CD4-positive, alpha-beta T cell treated with Interleukin-15 for 1 hour (primary cell): Measurements from ENCODE around the gene CCL4.

ENCODE experiments used
- DNase-seq: peaks from one replicate; pipeline ENCODE4 v3.0.0-alpha.2; 2020

CCL4 gene

GRCh38 chr17:36148559-36149295 is 45.1 kb downstream of the CCL4 start:
- peak; percentile 72 for DNase-seq

DNA sequence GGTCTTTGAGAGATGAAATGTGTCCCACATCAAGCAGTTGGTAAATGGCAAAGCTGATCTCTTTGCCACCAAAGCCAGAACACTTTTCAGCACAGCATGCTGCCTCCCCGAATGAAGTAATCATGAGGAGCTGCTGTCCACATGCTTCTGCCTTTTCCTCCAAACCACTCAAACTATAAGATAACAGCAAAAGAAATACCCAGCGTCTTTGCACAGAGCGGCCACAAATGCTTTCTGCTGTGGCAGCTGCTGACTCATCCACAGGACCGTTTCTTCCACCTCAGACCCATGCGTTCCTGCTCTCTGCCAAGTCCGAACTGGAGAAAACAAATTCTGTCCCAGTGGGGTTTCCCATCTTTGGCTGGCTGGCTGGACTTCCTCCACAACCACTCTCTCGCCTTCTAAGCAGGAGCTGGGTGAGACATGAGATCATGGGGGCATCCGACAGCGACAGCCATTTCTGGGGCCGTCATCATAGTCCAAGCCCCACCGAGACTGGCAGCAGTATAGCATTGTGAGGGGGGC is 45.7 kb downstream of the CCL4 start:
- no peak for DNase-seq

DNA sequence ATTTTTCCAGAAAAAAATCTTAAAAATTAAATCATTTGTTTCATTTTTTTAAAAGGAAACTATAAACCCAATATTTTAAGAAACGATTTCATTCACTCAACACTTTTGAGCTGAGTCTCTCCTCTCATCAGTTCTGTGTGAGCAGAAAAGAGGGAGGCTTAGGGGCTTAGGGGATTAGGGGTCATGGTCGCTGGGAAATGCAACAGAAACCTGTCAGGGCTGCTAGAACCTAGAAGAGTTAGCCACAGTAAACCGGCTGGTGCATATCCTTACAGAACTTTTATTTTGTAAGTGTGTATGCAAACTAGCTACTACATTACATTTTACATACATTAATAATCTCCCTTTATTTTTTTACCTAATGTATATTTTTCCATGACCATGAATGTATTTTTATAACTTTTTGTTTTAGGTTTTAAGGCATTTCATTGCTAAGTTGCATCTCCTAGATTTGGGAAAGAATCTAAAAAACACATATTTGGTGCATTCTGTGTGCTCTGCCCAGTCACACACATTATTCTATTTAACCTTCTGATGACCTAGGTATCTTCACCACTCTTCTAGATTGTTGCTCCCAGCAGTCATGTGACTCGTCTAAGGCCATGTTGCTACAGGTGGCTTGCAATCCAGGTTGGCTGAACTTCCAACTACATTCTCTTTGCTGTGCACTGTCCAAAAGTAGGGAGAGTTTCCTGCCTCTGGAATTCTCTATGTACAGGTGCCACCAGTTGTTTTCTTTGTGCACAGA is 48.4 kb downstream of the CCL4 start:
- no peak for DNase-seq

DNA sequence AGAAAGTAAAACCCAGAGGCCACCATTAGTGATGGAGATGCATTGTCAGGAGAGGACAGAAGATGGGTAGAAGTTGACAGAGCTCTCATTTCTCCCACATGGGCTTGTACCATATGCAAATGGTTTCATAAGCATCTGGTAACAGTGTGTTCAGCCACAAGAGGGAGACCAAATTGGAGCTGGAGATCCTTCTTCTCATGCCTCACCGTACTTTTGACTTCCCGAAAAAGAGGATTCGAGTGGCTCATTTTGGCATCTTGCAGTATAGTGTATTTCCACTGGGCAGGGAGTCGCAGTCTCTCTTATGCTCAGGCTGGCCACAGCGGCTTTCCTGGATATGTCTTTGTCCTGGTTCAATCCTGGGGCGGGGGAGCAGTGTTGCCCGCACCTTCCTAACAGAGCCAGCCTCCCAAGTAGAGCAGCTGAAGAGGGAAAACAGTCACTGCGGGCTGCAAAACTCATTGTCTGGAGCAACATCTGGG is 49.1 kb downstream of the CCL4 start:
- DNase-seq: no peak

DNA sequence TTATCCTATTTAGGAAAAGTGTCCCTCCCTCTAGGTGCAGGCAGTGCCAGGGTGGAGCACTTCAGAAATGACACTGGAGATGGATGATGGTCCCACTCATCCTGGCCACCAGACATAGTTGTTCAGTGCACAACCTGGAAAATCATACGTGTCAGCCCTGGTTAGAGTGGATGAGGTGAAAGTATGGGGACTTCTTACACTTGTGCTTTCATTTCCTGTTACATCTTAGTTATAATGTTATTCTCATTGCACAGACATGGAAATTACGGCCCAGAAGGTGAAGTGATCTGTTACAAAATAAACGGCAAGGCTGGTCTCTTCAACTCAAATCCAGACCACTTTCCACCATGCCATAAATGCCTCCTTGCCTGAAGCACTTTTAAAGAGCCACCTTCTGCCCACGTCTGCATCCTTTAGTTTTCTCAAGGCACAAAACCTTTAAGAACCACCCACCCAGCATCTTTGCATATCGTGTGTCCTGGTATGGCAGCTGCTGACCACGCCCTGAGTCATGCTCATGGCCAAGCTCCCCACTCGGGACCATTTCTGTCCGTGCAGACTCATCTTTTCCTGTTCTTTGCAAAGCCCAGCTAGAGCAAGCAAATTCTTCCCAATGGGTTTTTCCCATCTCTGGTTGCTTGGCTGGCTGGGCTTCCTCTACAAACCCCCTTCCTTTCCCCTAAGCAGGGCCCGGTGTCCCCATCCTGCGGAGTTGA is 50.4 kb downstream of the CCL4 start:
- no peak for DNase-seq
